Cardiac fibroblast (primary cell): ENCODE data around the gene CHST11.

Experiments used
- DNase-seq, 2 donors: peaks; one replicate each; pipeline versions ENCODE4 v3.0.0 to v3.0.0-alpha.2; 2010; ENCODE audit warnings: low read depth in 2 of 2
- H3K4me3 ChIP-seq, 2 donors: replicated peaks in 1 of 2; 1 replicate in 1 of 2; 2 replicates in 1 of 2; pipeline ENCODE4 v1.5.1; 2011; ENCODE audit warnings: low read depth in 2 of 2, low read length in 2 of 2, mild to moderate bottlenecking in 2 of 2, moderate library complexity in 1 of 2
- CTCF ChIP-seq: IDR thresholded peaks from one replicate; pipeline ENCODE4 v1.5.1; 2011; ENCODE audit warnings: low read depth, mild to moderate bottlenecking, low read length, inconsistent platforms

Gene CHST11

GRCh38 chr12:104510145-104510872 is 53.6 kb downstream of the CHST11 start:
- DNase-seq = no peak

DNA sequence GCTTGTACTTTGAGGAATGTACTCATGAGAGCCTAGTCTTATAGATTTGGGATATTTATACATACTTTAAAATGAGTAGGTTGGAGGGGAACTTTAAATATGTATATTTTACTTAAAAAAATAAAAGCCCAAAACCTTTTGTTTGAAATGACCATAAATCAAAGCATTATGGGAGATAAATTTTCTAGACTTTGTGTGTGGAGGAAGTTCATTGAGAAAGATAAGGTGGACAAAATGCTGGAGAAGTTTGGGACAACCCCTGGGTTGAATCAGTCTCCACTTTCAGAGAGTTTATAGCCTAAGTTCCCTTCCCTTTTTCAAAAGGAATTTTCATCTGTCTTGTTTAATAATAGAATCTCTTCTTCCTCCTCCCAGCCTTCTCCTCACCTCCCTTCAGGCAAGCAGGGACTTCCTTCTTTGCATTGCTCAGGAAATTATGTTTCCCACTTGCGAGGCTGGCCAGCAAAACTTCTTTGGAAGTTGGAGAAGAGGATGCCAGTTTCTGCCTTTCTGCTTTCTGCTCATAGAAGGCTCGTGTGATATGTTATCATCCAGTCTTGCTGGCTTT is 54.2 kb downstream of the CHST11 start:
- DNase-seq = no peak
- TF ChIP-seq CTCF = no peak
- H3K4me3 ChIP-seq = no peak overlapping the region

More at GRCh38 chr12:104510145-104510872, 53.6 kb downstream of the CHST11 start:
- H3K4me3 ChIP-seq = no peak overlapping the region
- TF ChIP-seq CTCF = no peak

DNA sequence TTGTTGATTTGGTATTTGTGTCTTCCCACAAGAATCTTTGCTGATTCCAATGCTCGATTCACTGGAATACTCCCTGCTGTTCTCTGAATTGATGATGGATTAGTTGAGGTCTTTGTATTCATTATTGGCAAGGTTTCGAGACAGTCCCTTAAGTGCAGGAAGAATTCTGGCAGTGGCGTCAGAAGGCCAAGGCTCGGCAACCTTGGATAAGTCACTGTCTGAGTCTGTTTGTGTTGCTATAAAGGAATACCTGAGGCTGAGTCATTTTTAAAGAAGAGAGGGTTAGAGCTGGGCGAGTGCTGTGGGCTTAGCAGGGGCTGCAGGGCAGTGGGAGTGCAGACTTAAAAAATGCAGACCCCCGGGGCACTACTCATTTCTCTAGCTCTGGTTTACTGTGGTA is 56.9 kb downstream of the CHST11 start:
- DNase-seq = no peak
- H3K4me3 ChIP-seq = no peak overlapping the region
- TF ChIP-seq CTCF = no peak

DNA sequence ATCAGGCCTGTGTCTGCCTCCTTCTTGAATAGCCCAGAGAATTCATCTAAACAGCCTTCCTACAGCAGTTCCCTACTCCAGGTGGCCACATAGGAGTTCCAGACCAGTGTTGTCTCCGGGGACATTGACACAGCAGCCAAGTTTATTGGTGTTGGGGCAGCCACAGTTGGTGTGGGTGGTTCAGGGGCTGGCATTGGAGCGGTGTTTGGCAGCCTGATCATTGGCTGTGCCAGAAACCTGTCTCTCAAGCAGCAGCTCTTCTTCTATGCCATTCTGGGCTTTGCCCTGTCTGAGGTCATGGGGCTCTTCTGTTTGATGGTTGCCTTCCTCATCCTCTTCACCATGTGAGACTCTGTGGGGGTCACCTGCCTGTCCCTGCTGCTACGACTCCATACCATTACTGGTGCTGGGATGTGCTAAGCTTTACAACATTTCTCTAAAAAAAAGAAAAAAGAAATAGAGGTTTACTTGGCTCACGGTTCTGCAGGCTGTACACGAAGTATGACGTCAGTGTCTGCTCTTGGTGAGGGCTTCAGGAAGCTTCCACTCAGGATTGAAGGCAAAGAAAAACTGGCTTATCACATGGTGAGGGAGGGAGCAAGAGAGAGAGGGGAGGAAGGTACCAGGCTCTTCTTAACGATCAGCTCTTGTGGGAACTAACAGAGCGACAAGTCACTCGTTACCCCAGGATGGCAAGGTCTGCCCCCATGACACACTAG is 57.5 kb downstream of the CHST11 start:
- TF ChIP-seq CTCF = no peak
- DNase-seq = no peak
- no peak overlapping the region for H3K4me3 ChIP-seq

DNA sequence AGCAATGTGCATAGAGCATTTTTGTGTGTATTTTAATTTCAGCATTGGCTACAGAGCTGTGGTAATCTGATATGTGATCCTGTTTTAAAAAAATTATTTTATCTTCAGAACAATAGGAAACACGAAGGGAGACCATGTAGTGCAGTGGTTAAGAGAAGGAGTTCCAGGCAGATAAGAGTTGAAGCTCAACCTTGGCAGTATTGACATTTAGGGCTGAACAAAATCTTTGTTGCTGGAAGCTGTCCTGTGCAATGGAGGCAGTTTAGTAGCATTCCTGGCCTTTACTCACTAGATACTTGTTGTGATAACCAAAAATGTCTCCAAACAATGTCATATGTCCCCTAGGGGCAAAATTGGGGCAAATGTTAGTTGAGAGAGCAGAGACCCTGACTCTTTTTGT is 59.2 kb downstream of the CHST11 start:
- H3K4me3 ChIP-seq = no peak overlapping the region
- TF ChIP-seq CTCF = no peak
- no peak for DNase-seq

- TF ChIP-seq CTCF = no peak
- no peak for DNase-seq
- no peak overlapping the region for H3K4me3 ChIP-seq
These were observed 60.1 kb downstream of the CHST11 start for GRCh38 chr12:104516821-104517220.
